GM18868 (cell line): ENCODE results near the gene UAP1L1.
"Not testable (repeated sequence)": the region's sequence is repeated elsewhere in the genome, so short reads cannot be mapped to it uniquely, and the experiment has no call there.

Source experiments
- ATAC-seq: cut with Tn5 transposase; IDR thresholded peaks from one replicate; pipeline ENCODE4 v1.9.1; 2021; ENCODE audit warnings: mild to moderate bottlenecking, moderate library complexity; ENCODE audit not compliant: unreplicated experiment

UAP1L1 gene

DNA sequence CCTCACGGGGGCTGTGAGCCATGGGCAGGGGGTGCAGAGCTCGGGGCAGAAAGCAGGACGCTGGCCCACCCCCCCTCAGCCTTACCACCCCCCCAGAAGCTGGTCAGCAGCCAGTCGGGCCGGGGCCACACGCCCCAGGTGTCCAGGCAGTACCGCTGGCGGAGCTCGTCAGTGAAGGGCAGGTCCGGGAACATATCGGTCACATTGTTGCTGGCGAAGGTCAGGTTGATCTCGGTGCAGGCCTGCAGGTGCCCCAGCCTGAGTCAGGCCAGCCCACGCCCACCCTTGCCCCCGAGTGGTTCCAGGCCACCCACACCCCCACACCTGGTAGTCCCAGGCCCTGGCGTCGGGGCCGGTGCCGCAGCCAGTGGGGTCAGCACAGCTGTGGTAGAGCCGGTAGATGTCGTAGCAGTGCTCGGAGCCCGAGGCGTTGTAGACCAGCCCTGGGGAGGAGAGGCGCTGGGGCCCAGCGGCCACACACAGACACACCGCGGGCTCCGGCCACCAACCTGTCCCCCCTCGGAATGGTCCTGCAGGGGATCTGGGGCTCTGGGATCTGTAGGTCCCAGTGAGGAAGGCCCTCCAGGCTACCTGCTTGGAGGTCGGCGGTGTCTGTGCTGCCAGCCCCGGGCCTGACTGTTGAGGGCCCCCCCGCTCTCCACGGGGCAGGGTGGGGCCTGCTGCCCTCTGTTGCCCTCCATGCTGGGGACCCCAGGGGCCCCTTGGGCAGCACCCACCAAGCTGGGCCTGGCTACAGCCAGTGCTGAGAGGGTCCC is 34.7 kb downstream of the UAP1L1 start:
- ATAC-seq = no peak

DNA sequence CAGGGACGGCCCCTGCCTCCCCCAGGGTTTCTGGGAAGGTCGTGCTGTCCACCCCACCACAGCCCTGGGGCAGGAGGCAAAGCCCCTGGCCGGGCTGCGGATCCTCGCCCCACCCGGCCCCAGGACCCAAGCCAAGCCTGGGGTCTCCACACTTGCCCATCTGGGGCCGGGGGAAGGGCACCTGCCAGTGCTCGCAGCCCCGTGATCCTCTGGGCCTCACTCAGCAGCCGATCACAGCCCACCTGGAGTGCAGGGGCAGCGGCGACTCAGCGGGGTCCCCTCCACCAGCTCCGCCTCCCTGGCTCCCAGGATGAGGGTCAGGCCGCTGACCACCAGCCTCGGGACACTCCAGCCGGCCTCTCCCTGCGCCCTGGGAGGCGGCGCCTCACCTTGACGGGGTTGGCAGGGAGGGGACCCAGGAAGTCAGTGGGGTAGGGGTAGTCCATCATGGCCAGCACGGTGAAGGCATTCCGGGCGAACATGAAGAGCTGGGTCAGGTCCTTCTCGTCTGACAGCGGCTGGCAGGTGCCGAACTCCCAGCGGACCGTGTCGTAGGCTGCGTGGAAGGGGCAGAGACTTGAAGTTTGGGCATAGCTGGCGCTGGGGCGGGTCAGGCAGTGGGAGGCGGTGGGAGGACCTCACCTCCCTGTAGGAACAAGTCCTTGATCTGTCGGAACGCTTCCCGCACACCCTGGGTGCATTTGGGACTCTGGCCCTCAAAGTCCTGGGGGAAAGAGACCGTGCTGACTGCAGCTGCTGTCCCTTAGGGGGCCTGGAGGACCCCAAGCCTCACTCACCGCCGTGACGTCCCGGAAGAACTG is 35.5 kb downstream of the UAP1L1 start:
- no peak for ATAC-seq

DNA sequence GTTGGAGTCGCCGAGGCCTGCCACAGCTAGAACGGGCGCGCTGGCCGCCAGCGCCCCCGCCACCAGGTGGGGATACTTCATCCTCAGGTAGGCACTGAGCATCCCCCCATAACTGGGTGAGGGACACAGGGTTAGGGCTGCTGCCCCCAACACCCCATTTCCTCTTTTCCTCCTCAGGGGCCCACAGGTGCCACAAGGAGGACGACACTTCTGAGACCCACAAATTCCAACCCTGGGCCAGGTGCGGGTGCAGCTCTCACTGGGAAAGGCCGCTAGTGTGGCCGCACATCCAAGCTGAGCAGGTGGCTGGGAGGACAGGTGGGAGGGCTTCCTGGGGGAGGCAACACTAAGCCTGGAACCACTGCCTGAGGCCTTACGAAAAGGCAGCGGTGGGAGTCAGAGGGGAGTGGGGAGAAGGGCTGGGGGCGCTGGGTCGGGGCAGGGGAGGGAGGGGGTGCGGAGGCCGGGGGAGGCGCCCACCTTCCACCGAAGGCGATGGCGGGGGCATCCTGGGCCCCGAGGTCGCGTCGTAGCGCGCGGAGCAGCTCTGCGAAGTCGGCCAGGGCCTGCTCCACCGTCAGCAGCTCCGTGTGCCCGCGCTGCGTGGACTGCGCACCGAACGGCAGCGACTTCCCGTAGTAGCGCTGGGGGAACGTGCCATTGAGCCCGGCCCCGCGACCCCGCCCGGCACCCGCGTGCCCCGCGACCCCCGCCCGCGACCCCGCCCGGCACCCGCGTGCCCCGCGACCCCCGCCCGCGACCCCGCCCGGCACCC is 36.3 kb downstream of the UAP1L1 start:
- no peak for ATAC-seq

DNA sequence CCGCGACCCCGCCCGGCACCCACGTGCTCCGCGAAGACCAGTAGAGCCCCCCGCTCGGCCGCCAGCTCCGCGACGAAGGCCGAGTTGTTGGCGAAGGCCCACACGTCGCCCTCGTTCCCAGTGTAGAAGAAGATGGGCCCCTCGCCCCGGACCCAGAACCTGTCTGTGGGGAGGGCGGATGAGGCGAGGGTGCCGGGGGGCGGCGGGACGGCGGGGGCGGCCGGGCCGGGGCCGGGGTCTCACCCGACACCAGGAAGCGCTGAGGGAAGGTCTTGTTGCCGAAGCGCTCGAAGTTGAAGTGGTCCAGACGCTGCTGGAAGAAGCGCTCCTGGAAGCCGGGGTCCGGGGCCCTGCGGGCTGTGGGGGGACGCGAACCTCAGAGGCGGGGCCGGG is 36.9 kb downstream of the UAP1L1 start:
- ATAC-seq = no peak

GRCh38 chr9:137114613-137115393 is 37.5 kb downstream of the UAP1L1 start, which contains the start of gene DPP7:
Gene DPP7, minus strand, starts transcription at chr9:137114733. Its CDS starts 20 bp downstream, at chr9:137114713.
- ATAC-seq = peak; percentile 76

- no peak for ATAC-seq
Measured at GRCh38 chr9:137115394-137116026, 38.2 kb downstream of the UAP1L1 start.

GRCh38 chr9:137116027-137116507 is 38.8 kb downstream of the UAP1L1 start:
- ATAC-seq = no peak

DNA sequence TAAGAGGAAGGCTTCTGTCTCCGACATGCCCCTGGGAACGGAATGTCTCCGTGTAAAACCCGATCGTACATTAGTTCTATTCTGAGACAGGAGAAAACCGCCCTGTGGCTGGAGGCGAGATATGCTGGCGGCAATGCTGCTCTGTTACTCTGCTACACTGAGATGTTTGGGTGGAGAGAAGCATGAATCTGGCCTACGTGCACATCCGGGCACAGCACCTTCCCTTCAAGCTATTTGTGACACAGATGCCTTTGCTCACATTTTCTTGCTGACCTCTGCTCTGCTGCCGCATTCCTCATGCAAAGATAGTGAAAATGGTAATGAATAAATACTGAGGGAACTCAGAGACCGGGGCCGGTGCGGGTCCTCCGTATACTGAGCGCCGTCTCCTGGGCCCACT is 39.4 kb downstream of the UAP1L1 start:
- ATAC-seq = no peak

DNA sequence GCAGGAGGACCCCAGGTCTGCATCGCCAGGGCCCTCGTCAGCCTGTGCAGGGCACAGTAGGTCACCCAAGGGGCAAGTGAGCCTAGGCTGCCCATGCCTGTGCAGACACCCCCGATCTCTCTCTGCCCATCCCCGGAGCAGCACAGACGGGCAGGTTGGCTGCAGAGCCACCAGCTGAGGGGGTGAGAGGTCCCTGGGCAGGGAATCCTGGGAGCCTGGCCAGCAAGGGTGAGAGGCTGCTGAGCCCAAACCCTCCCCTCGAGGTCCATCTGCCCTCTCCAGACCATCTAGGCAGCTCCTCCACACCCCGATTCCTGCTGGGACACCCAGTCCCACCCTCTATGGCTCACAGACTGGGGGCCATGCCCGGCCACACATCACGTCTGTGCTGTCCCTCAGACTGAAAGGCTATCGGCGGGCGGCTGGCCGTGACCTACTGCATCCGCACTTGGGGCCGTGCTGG is 40.0 kb downstream of the UAP1L1 start:
- ATAC-seq = no peak

- not testable (repeated sequence) for ATAC-seq
Measured at GRCh38 chr9:137118092-137118603, 40.8 kb downstream of the UAP1L1 start.

GRCh38 chr9:137121927-137122795 is 44.8 kb downstream of the UAP1L1 start:
- ATAC-seq = not testable (repeated sequence)

GRCh38 chr9:137122796-137123467 is 45.6 kb downstream of the UAP1L1 start:
- not testable (repeated sequence) for ATAC-seq

GRCh38 chr9:137123468-137123837 is 46.1 kb downstream of the UAP1L1 start:
- peak; percentile 40 for ATAC-seq

DNA sequence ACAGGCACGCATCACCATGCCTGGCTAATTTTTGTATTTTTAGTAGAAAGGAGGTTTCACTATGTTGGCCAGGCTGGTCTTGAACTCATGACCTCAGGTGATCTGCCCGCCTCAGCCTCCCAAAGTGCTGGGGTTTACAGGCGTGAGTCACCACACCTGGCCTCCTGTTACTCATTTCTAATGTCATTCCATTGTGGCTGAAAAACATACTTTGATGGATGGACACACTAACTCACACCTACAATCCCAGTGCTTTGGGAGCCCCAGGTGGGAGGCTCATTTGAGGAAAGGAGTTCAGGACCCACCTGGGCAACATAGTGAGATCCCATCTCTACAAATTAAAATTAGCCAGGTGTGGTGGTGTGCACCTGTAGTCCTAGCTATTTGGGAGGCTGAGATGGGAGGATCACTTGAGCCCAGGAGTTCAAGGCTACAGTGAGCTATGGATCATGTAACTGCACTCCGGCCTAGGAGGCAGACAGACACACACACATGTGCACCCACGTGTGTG is 46.7 kb downstream of the UAP1L1 start:
- not testable (repeated sequence) for ATAC-seq

GRCh38 chr9:137126786-137127185 is 49.5 kb downstream of the UAP1L1 start:
- ATAC-seq = no peak

DNA sequence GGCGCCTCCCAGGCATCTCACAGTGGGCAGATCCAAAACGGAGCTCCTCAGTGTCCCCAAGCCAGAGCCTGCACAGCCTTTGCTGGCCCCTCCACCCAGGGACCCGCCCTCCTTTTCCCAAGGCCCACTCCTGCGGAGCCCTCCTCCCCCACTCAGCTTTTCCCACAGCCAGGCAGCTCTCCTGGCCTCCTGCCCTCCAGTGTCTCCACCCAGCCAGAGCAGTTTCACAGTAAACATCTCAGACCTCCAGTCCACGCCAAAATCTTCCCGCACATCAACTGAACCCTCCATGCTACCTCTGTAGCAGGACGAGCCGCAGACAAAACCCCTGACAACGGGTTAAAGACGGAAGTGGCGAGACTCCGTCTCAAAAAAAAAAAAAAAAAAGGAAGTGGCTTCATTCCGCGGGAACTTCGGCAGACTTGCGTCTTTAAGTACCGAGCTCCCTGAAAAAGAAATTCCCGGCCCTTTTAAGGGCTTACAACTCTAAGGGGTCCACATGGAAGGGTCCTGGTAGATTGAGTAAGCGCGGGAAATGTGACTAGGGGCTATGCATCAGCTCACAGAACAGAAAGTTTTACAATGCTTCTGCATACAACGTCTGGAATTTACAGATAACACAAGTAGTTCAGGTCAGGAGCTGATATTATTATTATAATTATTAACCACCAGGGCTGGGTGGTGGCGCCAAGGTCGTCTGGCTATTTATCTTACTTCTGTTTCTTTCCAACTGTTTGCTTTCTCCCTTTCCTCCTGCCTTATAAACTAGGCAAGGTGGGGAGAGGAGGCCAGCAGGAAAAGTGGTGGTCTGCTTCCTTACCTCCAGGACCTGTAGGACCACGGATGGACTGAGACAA is 50.2 kb downstream of the UAP1L1 start:
- ATAC-seq = no peak
